GM19099 (cell line): ENCODE measurements around the gene SYVN1.

ENCODE experiments used
- POLR2A ChIP-seq: IDR thresholded peaks from 3 replicates; pipeline ENCODE4 v1.6.1; 2011; ENCODE audit warnings: low read depth; ENCODE audit not compliant: insufficient read length; ENCODE audit errors: extremely low read depth

Gene SYVN1

DNA sequence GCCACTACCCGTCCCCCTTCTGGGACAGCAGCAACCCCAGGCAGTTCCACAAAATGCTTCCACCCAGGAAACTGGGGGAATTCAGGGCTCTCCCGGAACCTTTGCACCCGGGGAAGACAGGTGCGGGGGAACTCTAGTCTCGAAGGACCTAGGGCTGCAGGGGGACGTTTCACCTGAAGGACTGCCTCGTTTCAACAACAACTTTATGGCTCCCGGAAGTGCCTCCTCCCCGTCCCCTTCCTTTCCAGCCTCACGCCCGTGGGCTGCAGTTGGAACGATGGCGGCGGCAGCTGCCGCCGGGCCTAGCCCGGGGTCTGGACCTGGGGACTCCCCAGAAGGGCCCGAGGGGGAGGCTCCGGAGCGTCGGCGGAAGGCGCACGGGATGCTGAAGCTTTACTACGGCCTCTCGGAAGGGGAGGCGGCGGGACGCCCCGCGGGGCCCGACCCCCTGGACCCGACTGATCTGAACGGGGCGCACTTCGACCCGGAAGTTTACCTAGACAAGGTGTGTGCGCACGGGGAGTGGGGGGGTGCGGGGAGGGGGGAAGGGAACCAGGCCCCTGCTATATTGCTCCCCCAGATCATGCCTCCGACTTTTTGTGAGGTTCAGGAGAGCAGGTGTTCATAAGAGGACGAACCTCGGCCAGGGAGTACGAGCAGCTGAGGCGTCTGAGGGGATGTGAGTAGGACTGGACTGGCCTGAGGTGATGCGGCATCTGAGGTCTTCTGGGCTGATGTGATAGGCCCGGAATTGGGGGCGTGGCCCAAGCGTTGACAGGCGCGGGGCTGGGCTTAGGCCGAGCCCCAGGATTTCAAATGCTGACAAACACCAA lies 38.1 kb downstream of the SYVN1 start, which contains the start of gene VPS51:
Gene VPS51, plus strand, starts transcription at position 241 of the 833 bp plus-strand sequence. Its CDS starts 37 bp downstream, at position 278.
- TF ChIP-seq POLR2A = peak; percentile 90

DNA sequence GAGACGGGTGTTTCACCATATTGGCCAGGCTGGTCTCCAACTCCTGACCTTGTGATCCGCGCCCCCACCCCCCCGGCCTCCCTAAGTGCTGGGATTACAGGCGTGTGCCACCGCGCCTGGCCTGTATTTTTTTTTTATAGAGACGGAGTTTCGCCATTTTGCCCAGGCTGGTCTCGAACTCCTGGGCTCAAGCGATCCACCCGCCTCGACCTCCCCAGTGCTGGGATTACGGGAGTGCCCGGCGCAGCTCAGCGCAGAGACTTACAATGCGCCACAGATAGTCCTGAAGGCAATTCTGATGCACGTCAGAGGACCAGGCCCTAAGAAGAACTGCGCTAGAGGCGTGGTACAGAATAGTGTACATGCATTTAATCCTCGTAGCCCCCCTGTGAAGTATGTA lies 38.9 kb downstream of the SYVN1 start:
- TF ChIP-seq POLR2A = no peak

DNA sequence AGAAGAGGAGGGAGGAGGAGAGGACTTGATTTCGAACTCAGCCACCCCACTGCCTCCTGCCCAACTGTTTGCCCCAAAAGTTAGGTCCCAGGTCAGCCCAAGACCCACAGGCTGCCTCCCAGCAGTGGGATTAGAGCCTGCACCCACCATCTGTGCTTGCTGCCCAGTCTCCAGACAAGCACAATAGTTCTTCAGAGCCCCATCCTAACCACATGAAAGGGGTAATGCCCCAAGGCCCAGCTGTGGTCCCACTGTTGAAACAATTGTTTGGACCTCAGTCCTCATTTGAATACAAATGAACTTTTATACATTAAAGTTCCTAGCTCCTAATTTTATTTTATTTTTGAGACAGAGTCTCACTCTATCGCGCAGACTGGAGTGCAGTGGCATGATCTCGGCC lies 43.7 kb downstream of the SYVN1 start:
- no peak for TF ChIP-seq POLR2A

DNA sequence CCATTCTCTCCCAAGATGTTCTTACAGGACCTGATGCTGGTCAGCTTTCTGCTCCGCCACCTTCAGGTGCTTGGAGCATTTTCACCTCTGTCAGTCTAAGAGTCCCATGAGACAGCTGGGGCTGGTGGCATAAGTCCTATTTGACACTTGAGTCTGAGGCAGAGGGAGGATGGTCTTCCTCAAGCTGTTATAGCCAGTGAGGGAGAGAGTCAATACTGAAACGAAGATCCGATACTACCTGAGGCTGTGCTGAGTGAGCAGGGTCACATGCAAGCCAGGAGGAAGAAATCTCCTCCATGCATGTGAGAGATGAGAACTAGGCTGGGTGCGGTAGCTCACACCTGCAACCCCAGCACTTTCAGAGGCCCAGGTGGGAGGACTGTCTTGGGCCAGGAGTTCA lies 44.7 kb downstream of the SYVN1 start:
- TF ChIP-seq POLR2A = no peak

DNA sequence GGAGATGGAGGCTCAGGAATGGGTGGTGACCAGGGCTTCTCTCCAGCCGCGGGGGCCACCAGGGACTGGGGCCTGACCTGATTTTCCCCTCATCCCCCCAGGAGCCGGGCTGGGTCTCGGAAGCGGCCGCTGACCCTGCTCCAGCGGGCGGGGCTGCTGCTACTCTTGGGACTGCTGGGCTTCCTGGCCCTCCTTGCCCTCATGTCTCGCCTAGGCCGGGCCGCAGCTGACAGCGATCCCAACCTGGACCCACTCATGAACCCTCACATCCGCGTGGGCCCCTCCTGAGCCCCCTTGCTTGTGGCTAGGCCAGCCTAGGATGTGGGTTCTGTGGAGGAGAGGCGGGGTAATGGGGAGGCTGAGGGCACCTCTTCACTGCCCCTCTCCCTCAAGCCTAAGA lies 46.5 kb downstream of the SYVN1 start:
- TF ChIP-seq POLR2A = no peak

DNA sequence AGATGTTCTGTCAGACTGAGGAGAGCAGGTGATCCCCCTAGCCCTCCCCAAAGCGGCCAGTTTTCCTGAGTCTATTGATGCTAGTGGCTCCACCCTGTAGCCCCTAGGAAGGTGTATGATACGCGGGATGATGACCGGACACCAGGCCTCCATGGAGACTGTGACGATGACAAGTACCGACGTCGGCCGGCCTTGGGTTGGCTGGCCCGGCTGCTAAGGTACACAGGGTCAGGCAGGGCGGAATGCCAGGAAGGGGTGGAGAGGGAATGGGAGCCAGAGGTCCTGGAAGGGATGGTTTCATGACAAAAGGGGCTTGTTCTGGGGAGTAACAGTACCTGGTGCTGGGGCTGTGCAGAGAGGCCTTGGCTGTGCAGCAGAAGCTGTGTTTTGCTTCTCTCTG lies 47.1 kb downstream of the SYVN1 start:
- no peak for TF ChIP-seq POLR2A

DNA sequence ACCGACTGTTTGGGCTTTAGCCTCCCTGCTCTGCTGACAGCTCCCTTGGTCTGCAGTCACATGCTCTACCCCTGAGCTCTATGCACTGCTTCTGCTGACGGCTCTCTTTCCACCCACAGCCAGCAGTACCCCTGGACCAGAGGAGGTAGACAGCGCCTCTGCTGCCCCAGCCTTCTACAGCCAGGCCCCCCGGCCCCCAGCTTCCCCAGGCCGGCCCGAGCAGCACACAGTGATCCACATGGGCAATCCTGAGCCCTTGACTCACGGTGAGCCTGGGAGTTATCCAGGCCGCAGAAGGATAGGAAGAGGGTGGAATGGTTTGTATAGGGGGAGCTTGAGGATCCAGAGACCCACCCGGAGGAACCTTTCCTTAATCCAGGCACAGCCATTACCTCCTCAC lies 47.5 kb downstream of the SYVN1 start:
- TF ChIP-seq POLR2A = no peak

DNA sequence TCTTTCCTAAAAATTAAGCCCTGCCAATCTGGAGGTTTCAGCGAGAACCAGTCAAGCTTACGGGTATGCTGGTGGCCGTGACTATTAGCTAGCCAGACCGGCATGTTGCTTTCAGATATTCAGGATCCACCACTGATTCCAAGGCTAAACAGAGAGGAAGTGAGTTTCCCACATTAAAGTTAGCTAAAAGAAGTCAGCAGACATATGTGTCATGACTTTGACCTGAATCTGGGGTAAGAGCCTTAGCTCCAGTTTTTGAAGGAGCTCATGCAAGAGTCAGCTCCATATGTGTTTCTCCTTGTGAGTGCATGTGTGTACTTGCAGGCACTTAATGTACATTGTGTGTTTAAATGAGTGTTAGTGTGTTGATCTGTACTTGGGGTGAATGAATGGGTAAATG lies 48.9 kb downstream of the SYVN1 start:
- TF ChIP-seq POLR2A = no peak

DNA sequence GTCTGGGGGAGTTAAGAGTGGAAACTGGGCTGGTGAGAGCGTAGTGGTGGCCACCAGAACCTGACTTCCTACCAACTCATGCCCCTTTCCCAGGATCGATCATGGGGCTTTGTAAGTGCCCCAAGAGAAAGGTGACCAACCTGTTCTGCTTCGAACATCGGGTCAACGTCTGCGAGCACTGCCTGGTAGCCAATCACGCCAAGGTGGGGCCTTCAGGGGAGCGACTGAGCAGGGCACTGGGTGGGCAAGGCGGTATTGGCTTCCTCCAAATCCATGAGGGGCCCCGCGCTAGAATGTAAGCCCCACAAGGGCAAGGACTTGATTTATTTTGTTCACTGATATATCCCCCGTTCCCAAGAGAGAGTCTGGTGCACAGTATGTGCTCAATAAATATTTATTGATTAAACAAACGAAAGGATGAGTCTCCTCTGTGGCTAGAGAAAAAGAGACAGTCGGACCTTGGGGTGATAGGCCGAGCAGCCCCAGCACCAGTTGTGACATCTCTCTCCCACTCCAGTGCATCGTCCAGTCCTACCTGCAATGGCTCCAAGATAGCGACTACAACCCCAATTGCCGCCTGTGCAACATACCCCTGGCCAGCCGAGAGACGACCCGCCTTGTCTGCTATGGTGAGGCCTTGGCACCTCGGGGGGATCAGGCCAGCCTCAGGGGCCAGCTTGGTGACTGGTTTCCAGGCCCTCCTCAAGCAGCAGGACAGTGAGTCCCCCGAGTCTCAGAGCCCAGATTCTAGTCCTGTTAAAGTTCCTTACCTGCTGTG lies 49.5 kb downstream of the SYVN1 start:
- no peak for TF ChIP-seq POLR2A

DNA sequence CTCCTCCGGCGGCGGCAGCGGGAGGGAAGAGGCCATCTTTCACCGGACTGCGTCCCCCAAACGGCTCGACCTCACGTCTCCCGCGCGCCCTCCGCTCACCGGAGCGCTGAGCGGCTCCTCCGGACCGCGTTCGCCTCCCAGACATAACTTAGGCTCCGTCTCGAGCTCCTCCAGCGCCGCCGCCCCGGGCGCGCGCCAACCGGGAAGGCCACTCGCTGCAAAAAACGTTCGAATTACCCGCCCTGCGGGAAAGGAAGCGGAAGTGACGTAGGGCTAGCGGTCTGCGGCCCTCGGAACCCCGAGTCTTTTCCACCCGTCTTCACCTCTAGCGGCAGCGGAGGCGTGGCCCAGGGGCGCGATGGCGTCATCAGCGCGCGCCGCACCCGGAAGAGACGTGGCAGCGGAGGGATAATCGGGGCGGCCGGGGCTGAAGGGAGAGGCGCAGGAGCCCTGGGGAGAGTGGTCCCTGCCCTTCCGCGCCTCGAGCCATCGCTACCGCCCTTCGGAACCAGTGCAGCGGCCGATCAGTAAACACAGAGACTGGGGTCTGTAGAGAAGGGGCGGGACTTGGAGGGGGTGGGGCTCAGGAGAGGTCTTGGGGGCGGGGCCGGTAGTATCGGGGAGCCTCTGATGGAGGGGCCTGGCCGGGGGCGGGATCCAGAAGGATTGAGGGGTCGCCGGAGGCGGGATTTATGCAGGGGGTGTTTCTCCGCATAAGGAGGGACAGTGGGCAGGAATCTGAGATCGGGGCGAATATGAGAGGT lies 50.3 kb downstream of the SYVN1 start, which contains the start of the genes CDCA5 and ZFPL1:
Gene CDCA5, minus strand, starts transcription at position 207 of the 764 bp plus-strand sequence. Its CDS starts 62 bp downstream, at position 145.
Gene ZFPL1, plus strand, starts transcription at position 389 of the 764 bp plus-strand sequence. CDS start 477 bp downstream, outside the sequence.
- TF ChIP-seq POLR2A = peak; percentile 87

DNA sequence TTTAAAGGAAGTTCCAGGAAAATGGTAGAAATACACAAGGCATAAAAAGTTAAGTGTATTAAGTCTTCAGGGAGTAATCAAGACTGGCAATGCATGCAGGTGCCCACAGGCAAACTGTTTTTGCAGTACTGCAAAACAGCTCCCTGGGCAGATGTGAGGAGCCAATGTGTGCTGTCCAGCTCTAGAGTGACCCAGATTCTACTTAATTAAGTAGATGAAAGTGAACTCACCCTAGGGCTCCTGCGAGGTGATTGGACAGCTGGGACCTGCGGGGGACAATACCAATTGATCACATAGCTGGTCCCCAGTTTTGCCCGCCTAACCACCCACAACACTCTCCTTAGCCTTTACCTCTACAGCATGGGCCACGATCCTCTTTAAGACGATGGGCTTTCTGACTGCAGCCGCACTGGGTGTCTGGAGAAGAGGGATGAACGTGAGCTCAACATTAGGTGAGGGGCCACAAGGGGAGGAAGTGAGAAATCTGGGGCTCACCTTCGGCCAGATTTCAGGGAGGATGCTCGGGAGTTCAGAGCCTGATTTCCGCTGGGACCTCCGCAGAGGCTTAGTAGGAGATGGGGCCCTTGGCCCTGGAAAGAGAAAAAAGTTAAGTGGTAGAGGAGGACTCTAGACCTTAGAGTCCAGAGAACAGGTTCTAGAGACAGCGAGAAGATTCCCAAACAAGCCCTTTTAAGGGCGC lies 51.0 kb downstream of the SYVN1 start:
- no peak for TF ChIP-seq POLR2A

DNA sequence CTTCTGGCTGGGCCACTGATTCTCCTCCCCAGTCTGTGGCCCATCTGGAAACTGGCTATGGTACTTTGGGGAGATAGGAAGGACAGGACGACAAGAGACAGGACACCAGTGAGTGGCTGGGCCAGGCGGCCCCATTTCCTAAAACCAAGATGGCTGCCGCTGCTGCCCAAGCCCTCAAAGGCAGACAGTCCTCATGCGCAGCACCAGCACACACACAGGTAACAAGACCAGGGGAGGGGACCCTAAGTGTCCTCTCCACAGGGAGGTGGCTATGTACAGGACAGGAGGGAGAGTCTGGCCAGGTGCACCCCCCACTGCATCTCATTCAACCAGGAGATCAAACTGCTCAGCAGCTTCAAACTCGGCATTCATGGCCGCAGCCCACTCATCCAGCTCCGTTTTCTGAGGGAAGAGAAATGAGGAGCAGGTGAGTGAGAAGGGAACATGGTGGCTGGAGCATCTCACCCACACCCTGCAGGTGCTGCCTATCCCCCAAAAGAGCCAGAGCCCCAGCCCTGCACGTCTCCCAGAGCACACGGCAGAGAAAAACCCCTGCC lies 55.5 kb downstream of the SYVN1 start:
- TF ChIP-seq POLR2A = no peak

DNA sequence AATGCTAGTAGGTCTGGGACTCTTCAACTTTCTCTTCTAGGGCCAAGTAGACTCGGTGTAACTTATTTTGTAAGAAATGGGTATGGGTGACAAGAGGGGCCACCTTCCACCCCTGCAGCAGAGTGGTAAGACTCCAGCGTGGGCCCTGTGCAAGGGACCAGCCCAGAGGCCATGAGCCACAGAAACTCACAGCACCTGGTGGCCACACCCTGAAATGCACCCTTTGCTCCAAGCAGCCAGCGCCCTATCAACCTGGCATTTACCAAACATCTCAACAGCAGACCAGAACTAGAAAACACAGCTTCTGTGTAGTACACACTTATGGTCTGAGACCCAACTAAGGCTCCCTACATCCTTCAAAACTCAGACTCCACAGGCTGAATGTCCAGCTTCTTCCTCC lies 56.2 kb downstream of the SYVN1 start:
- no peak for TF ChIP-seq POLR2A

DNA sequence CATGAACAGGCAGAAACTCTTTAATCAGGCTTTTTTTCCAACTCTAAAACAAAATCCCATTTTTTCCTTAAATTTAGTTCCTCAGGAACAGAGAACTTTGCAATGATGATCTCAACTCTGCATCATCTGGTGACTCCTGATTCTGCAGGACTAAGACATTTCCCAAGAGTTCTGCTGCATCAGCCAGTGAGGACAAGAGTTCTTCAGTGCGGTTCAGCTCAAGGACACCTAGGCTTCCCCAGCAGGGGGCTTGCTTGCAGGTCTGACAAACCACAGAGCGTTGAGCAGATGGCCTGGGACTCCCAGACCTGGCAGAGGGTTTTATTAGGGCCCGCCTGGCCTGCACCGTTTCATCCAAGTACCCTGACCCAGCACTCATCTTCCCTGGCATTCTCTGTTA lies 56.9 kb downstream of the SYVN1 start:
- TF ChIP-seq POLR2A = no peak
